ENCODE measurements around the gene ERBB2.

The ERBB2 gene

GRCh38 chr17:39736319-39737165, 36.7 kb downstream of the ERBB2 start:
- DNase-seq (ENCODE audit: low spot score), result no peak
- TF ChIP-seq, protein P1, sequence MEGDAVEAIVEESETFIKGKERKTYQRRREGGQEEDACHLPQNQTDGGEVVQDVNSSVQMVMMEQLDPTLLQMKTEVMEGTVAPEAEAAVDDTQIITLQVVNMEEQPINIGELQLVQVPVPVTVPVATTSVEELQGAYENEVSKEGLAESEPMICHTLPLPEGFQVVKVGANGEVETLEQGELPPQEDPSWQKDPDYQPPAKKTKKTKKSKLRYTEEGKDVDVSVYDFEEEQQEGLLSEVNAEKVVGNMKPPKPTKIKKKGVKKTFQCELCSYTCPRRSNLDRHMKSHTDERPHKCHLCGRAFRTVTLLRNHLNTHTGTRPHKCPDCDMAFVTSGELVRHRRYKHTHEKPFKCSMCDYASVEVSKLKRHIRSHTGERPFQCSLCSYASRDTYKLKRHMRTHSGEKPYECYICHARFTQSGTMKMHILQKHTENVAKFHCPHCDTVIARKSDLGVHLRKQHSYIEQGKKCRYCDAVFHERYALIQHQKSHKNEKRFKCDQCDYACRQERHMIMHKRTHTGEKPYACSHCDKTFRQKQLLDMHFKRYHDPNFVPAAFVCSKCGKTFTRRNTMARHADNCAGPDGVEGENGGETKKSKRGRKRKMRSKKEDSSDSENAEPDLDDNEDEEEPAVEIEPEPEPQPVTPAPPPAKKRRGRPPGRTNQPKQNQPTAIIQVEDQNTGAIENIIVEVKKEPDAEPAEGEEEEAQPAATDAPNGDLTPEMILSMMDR (IDR thresholded peaks at IDR 0.05; ENCODE audit: extremely low read depth, missing control alignments), result no peak

- no peak for DNase-seq (ENCODE audit: low spot score)
- TF ChIP-seq, protein P1 (IDR thresholded peaks at IDR 0.05; ENCODE audit: extremely low read depth, missing control alignments), result no peak
These were observed 37.4 kb downstream of the ERBB2 start for GRCh38 chr17:39737206-39737759.

GRCh38 chr17:39737760-39738567, 38.1 kb downstream of the ERBB2 start, which contains the start of gene GRB7:
Gene GRB7 (plus strand): TSS chr17:39737938. CDS start chr17:39742302, 4,364 bp downstream.
- TF ChIP-seq, protein P1 (IDR thresholded peaks at IDR 0.05; ENCODE audit: extremely low read depth, missing control alignments), result no peak
- DNase-seq (ENCODE audit: low spot score), result no peak

DNA sequence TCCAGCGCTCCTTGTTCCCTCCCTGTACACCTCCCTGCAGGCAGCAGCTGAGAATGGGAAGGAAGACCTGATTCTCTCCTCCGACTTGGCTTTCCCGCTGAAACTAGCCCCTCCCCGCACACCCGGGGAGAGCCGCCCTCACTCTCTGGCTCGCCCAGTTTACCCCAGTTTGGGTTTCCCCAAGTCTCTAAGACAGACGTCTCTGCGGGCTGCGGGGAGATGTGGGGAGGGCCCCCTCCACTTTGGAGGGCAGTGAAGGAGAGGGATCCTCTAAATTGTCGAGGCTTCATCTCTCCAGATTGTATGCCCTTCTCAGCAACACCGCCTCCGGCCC, 38.7 kb downstream of the ERBB2 start:
- TF ChIP-seq, protein P1 (IDR thresholded peaks at IDR 0.05; ENCODE audit: extremely low read depth, missing control alignments), result no peak
- peak; percentile 77 for DNase-seq (ENCODE audit: low spot score)

GRCh38 chr17:39738983-39739884, 39.4 kb downstream of the ERBB2 start:
- DNase-seq (ENCODE audit: low spot score), result no peak

DNA sequence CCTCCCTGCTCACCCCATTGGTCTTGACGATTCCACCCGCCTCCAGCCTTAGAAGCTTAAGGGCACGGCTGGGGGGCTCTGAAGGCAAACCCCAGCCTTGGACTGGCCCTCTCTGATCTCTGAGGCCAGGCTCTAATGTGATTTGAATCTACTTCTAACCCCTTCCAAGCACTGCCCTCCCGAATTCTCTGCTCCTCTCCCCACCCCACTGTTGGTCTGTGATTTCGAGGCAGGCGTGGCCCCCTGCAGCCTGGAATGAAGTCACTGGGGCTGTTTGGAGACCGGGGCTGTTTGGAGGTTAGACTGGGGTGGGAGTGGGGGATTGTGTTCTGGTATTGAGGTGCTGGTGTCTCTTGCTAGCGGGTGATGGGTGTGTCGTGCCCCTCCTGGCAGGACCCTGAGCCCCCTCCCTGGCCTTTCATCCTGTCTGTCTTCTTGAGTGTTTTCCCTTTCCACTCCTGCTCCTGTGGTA, 40.1 kb downstream of the ERBB2 start:
- TF ChIP-seq, protein P1 (IDR thresholded peaks at IDR 0.05; ENCODE audit: extremely low read depth, missing control alignments), result no peak
- no peak for DNase-seq (ENCODE audit: low spot score)

More at GRCh38 chr17:39738983-39739884, 39.4 kb downstream of the ERBB2 start:
- TF ChIP-seq, protein P1 (IDR thresholded peaks at IDR 0.05; ENCODE audit: extremely low read depth, missing control alignments), result no peak
